ENCODE measurements around the gene SETD2.

The SETD2 gene

DNA sequence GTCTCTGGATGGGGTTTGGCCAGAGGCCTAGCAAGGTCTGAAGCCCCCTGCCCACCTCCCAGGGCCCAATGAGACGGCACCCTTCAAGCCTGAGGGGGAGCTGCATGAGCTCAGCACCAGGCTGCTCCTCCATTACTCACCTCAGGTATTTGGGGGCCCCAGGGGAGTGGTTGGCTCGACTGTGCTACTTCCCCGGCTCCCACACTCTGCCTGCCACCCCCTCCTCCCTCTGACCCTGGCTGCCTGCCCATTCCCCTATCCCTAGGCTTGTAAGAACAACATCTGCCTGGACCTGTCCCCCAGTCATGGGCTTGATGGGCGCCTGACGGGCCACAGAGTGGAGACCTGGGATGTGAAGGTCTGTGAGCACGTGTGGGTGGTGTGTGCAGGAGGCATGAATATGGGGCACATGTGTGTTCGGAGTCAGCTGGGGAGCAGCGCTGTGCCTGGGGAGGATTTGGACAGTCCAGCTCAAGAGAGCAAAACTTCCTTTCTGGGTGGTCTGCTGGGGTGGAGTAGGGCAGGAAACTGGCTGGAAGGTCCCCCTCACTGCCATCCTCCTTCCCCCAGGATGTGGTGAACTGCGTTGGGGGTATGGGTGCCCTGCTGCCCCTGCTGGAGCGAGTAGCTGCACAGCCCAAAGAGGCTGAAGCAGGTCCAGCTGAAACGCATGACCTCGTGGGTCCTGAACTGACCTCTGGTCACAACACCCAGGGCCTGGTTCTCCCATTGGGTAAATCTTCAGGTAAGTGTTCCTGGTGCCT, 167.0 kb downstream of the SETD2 start:
- DNase-seq, result no peak

DNA sequence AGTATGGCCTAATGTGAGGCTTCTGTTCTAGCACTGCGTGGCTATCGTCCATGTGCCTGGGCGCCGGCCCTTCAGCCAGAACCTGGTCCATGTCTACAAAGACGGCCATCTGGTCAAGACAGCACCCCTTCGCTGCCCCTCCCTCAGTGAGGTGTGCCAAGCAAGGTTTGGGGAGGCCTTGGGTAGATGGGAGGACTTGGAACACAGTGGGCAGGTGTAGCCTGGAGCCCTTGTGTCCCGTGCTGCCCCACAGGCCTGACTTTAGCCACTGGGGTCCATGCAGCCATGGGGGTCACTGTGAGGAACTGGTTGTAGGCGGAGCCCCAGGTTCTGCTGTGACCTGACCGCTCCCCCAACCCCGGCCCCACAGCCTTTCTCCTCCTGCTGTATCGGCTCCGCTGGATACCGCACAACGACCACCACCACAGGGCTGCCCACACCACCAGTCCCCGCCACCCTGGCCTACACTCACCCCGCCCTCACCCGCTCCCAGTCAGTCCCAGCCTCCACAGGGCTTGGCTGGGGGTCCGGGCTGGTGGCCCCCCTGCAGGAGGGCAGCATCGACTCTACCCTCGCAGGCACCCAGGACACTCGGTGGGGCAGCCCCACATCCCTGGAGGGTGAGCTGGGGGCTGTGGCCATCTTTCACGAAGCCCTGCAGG, 167.9 kb downstream of the SETD2 start:
- DNase-seq, result no peak

DNA sequence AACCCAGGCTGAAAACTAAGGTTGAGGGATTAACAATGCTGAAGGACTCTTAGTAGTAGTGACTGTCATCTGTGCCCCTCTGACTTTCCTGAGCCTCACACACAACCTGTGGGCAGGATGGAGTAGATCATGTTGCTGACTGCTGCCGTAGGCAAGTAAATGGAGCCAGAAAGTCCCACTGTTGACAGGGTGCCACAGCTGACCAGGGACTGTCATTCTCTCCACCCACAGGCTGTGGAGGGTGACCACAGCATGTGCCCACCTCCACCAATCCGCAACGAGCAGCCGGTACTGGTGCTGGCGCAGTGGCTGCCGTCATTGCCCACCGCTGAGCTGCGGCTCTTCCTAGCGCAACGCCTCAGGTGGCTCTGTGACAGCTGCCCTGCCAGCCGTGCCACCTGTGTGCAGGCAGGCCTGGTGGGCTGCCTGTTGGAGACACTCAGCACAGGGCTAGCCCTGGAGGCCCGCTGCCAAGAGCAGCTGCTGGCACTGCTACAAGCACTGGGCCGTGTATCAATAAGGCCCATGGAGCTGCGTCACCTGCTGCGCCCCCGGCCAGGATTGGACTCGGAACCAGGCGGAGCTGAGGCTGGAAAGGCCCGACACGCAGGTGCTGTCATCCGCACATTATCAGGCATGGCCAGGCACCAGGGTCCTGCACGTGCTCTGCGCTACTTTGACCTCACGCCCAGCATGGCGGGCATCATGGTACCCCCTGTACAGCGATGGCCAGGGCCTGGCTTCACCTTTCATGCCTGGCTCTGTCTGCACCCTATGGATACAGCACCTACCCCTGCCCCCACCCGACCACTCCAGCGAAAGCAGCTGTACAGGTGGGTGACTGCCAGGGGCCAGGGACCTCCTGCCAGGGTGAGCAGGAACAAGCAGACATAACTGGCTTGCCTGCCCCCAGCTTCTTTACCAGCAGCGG, 168.8 kb downstream of the SETD2 start:
- DNase-seq, result no peak

DNA sequence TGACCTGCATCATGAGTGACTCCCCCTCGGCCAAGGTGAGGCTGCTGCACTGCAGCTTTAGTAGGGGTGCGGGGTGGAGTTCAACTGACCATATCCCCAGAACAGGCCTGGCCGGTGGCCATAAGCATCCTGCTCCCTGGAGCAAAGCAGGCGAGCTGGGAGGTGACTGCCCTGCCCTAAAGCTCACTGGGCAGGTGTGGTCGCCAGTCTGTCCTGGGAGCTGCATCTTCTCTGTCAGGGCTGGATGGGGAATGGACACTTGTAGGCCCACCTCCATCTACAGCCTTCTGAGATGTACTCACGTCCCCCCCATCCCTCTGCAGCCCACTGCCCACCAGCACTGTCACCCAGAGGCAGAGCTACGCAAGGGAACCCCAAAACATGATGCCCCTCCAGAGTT, 169.9 kb downstream of the SETD2 start:
- no peak for DNase-seq

DNA sequence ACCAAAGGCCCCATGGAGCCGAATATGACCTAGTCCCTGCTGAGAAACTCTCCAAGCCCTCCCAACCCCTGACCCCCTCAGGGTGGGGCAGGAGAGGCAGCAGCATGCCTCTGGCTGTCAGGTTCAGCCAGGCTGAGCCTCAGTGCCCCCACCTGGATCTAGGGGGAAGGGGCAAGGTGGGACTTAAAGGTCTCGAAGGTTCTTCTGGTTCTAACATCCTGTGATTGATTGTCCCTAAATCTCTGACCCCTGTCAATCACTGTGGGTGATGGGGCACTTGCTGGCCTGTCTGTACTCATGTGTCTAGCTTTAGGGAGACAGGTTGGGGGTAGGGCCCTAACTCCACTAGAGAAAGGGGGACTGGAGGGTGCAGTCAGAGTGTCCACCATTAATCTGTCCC, 170.6 kb downstream of the SETD2 start:
- no peak for DNase-seq

DNA sequence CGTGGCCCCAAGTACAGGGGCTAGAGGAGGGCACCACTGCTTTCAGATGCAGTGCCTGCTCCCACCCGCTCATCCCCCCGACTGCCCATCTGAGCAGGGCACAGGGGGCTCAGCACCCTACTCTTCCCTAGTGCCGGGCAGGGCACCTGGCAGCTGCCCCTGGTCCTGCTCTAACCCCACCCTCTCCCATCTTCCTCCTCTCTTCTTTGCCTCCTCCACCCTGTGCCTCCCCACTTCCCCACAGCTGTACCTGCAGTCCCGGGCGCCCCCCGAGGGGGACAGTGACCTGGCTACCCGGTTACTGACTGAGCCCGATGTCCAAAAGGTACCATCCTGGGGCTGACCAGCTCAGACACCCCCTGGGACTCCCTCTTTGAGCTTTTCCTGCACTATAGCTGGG, 171.7 kb downstream of the SETD2 start:
- DNase-seq, result no peak

DNA sequence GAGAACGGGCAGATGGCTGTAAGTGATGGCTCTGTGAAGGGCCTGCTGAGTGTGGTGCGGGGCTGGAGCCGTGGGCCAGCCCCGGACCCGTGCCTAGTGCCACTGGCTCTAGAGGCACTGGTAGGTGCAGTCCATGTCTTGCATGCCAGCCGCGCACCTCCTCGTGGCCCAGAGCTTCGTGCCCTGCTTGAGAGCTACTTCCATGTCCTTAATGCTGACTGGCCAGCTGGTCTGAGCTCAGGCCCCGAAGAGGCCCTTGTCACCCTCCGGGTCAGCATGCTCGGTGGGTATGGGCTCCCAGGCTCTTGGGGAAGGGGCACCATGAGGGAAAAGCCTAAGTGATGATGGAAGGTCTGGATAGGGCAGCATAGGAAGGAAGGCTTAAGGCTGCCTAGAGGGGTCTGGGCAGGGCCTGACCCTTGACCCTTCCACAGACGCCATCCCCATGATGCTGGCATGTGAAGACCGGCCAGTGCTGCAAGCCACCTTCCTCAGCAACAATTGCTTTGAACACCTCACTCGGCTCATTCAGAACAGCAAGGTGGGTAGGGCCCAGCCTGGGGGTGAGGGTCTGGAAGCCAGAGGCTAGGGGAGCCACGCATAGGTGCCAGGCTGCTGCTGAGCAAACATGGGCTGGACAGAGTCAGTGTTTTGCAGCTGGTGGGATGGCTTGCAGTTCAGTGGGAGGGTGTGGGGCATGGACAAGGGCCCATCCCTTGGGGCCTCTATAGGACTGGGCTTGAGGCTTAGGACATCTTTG, 172.3 kb downstream of the SETD2 start:
- DNase-seq, result no peak

DNA sequence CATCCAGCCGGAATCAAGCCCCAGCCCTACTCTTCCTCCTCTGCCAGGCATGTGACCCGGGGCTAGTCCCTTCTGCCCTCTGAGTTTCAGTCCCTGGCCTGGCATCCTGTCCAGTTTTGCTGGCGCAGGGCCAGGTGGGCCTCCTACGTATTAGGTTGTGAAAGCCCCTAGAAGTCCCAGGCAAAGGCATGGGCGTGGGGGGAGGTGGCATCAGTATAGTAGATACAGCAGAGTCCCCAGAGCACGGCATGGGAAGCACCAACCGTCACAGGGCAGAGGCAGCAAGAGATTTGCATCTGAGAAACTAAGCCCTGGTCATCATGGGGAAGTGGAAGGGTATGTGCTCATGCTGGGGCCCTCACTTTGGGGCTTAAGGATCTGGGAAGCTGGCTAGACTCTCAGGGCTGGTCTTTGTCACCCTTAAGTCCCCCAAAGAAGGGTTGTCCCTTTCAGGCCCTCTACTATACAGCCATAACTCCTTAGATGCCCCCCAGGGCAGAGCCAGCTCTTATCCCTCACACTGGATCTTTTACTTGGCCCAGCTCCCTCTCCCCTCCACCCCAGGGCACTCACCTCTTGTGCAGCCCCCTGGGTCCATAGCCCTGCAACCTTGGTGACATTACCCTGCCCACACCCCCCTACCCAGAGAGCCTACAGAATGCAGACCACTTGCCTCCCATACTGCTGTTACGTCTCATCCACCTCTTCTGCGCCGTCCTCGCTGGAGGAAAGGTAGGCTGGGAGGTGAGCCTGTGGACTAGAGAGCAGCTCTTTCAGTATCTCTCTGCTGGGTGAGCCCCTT, 173.1 kb downstream of the SETD2 start:
- no peak for DNase-seq

DNA sequence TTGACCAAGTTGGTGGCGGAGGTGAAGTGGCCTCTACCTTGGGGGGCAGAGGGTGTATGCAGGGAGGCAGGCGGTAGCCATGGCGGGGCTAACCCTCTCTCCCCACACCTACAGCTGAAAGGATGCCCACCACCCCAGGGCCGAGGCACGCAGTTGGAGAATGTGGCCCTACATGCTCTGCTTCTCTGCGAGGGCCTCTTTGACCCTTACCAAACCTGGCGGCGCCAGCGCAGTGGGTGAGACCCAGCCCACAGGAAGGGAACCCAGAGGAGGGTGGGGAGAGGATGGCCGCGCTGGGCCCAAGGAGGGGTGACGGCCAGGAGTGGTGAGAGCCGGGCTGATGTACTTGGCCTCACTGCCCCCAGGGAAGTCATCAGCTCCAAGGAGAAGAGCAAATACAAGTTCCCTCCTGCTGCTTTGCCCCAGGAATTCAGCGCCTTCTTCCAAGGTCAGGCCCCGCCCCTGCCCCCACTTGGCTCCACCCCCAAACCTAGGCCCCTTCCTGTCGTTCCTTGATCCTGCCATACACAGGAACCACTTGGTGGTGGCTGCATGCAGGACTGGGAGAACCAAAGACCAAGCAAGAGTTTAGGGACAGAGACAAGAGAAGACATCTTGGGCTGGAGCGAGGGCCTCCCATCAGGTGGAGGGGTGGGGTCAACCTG, 174.6 kb downstream of the SETD2 start:
- DNase-seq, result no peak

DNA sequence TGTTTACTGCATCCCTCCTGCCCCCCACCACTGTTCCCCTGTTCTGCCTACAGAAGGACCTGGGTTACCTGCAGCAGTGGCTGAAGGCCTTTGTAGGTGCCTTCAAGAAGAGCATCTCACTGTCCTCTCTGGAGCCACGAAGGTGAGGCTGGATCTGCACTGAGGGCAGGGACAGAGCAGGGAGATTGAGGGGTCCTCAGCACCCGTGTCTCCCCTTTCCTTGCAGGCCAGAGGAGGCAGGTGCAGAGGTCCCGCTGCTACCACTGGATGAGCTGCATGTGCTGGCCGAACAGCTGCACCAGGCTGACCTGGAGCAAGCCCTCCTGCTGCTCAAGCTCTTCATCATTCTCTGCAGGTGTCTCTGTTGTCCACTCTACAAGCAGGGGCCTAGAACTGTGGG, 175.3 kb downstream of the SETD2 start:
- DNase-seq, result no peak

DNA sequence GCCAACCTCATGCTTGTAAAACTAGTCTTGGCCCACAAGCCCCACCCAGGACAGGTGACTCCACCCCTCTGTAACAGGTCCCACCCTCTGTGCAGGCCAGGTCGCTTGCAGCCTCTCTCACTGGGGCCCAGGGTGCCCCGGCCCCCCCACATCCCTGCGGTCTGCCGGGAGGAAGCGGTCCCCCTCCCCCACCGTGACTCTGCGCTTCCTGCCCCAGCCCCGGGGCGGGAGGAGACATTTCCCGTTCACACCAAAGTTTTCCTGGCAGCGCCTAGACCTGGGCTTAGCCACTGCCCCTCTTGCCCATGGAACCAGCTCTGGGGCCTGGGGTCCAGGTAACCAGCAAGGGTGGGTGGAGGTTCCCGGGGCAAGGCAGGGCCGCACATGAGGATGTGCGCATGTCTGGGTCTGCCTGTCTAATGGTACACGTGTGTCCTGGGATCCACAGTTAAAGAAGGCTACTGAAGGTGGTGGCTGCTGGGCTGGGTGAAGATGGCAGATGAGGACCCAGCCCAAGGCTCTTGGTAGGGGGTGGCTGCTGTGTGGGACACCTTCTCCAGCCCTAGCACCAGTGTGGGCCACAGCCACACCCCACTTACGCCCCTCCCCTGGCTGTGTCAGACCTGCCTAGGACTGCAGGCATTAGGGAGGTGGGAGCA, 176.0 kb downstream of the SETD2 start:
- DNase-seq, result no peak

DNA sequence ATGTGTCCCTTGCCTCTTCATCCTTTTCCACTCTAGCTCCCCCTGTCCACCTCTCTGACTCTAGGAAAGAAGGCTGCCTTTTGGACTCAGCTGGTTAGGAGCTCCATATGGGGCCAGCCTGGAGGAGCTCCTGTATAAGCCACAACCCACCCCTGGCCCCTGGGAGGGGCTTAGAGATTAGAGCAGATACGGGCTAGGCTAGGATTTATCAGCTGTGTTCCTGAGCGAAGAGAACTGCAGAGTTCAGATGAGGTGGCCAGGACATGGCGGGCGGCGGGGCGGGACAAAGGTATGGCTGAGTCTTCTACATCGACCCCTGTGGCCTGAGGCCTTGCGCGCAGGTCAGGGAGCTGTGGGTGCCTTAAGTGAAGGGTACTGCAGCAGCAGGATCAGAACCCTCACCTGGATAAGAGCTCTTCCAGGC, 176.6 kb downstream of the SETD2 start:
- DNase-seq, result no peak

DNA sequence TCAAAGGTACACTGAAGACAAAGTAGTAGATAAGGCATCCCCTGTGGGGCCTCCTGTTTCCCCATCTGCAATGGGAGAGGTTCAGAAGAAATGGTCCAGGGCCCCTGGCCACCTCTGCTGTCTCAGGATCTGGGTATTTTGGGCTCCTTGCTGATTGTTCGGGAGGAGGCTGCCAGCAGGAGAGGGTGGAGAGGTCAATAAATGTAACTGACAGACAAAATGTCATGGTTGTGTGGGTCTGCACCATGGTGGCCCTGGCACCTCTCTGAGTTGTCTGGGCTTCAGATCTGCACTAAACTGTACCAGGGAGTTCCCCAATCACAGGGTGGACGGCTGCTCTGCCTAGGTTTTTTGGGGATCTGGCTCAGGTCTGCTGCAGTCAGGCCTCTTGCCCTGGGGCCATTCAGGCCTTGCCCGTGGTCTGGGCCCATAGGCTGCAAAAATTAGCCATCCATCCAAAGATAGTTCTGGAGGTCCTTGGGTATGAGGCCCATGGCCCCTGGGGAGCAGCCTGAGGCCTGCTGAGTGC, 177.1 kb downstream of the SETD2 start:
- DNase-seq, result no peak

DNA sequence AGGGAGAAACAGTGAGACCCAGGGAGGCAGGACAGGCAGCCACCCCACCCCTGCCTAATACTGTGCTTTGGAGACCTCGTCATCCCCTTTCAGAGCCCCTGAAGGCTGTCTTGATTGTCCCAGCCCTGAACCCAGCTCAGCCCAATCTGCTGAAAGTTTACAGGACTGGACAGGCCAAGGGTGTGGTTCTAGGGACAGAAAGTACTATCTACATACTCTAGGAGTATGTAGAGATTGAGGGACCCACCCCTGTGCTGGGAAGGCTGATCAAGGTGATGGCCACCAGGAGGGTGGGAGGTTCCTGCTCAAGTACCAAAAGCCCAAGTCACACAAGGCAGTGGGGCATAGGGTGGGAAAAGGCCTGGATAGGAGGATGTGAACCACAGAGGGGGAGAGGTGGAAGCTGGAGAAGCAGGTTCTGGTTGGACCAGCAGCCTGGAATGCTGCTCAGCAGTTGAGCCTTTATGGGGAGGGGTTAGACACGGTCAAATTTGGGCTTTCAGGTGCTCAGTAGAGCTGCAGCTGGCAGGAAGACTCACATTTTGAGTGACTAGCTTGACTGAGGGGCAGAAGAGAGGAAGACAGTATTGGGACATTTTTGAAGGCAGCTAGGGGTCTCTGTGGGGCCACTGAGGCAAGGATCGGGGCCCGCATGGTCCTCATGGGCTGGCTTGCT, 177.7 kb downstream of the SETD2 start:
- DNase-seq, result no peak

DNA sequence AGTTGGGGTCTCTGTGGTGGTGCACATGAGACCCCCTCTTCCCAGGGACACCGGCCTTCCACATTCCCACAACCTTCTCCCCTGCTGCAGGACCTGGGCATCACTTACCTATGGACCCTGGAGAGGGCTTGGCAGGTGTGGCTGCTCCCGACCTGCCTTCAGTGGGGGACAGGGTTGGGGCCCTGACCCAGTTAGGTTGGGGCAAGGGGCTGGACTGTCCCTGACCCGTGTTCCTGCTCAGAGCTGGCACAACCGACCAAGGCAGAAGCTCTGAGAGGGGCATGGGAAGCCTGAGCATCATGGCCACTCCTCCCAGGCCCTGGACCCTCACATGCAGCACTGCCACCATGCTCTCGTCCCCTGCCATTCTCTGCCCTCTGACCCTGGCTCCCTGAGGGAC, 178.3 kb downstream of the SETD2 start:
- DNase-seq, result no peak

DNA sequence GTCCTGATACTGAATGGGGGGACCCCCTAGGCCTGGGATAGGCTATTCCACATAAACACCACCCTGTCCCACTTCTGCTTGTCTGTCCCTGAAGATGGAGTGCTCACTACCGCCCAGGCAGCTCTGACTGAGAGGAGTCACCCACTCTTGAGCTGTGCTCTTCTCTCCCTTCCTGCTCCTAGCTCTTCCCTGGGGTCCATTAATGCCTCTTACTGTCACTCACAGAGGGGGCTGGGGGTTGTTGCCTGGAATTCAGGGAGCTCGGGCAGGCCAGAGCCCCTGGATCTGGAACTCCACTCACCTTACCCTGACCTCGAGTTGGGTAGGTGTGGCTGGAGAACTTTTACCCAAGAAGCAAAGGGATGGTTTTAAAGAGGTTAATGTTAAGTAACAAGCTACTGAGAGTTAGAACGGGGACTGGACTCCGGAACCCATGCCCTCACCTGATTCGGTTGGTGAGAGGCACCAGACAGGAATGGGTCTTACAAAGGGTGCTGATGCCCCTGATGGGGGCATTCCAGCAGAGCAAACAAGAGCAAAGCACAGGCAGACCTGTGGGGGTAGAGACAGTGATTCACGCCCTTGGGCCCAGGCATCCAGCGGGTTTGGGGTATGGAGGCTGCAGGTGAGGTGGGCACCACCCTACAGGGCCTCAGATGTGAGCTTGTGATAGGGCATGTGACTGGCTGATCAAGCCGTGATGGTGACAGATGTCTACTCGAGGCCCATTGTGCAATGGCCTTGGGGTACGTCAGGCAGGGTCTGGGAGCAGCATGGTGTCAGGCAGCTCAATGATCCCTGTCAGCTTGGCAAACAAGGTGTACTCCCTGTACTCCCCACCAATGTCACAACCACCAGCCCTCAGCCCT, 179.1 kb downstream of the SETD2 start:
- no peak for DNase-seq

DNA sequence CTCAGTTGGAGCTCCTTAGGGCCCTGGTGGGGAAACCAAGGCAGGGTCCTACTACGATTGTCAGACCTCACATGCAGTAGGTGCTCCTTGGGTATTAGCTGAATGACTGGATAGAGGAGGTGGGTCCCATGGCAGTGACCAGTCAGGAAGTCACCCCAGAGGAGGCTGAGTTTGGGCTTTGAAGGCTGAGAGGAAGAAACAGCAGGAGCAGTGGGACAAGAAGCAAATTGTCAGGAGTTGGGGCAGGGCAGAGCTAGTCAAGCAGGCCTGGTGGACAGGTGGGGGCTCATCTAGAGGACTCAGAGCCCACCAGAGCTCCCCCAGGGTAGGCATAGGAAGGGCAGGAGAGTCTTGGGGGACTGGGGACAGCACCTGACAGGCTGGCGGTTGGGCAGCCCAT, 181.4 kb downstream of the SETD2 start:
- no peak for DNase-seq

DNA sequence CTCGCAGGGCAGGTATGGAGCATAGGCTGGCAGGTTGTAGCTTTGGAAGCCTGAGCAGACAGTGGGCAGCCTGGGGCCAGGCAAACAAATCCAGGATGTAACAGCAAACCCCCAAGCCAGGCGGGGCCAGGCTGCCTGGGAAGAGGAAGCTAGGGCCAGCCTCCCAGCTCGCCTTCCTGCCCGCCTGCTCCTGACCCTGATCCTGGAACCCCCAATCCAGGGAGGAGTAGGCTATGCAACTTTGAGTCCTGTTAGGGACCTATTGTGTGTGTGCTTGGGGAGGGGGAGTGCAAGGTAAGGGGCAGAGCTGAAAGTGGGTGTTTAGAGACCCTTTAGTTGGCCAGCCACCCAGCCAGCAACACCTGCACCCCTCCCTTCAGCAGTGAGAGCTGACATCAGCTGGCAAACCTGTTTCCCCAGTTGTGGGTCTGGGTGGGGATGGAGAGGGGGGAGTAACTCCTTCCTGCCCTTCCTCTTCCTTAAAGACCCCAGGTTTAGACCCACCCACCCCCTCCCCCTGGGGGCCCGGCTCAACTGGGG, 181.9 kb downstream of the SETD2 start:
- DNase-seq, result no peak

Data from NCI-H187 (cell line).